Measurements from ENCODE around the gene NCBP2. TPM values are rescaled to one million over a fixed set of nuclear protein-coding genes. Genes with fewer than 3 reads are reported as not detected.

Gene NCBP2
- polyA plus RNA-seq, 1 donor from 2014 or later = 138 TPM

- Histone ChIP-seq H3K79me2 (replicated peaks; ENCODE audit: insufficient read depth, low read length) (no peaks in the 10 kb centered on the region), H3K9ac (ENCODE audit: low read length) (peak overlapping the region; percentile 64), H2AFZ (ENCODE audit: low read depth, low read length) (no peak overlapping the region), H3K4me2 (ENCODE audit: low read length) (no peak overlapping the region), H3K27ac (ENCODE audit: low read length) (no peak overlapping the region), H3K9me3 (ENCODE audit: low read length) (peaks cover 4% of the 10 kb centered on the region), H3K9me2 (ENCODE audit: insufficient read depth, low read length) (no peaks in the 10 kb centered on the region), H3K27me3 (ENCODE audit: insufficient read depth, low read depth, low read length) (peaks cover 51% of the 10 kb centered on the region), H3K36me3 (ENCODE audit: insufficient read depth, low read length) (no peaks in the 10 kb centered on the region), H3F3A (ENCODE audit: insufficient read depth, low read length, poor library complexity, severe bottlenecking) (no peaks in the 10 kb centered on the region), H4K20me1 (ENCODE audit: insufficient read depth) (no peaks in the 10 kb centered on the region), H3K4me3 (ENCODE audit: low read length) (peak overlapping the region; percentile 88)
- TF ChIP-seq POLR2AphosphoS5 (IDR thresholded peaks at IDR 0.05) = no peak
- no peak for TF ChIP-seq TAF1 (IDR thresholded peaks at IDR 0.05; ENCODE audit: low read depth)
- TF ChIP-seq CTCF (IDR thresholded peaks at IDR 0.05; ENCODE audit: poor library complexity, severe bottlenecking) = peak; percentile 86
- TF ChIP-seq RAD21 (conservative IDR thresholded peaks at IDR 0.05) = peak; percentile 68
- TF ChIP-seq MXI1 (conservative IDR thresholded peaks at IDR 0.05; ENCODE audit: poor library complexity, severe bottlenecking) = peak; percentile 62
- TF ChIP-seq SMC3 (conservative IDR thresholded peaks at IDR 0.05; ENCODE audit: poor library complexity) = peak; percentile 73
- no peak for TF ChIP-seq EZH2 (IDR thresholded peaks at IDR 0.05; ENCODE audit: borderline replicate concordance, insufficient read depth, low read length, poor library complexity, severe bottlenecking)
- TF ChIP-seq EP300 (conservative IDR thresholded peaks at IDR 0.05; ENCODE audit: poor library complexity, severe bottlenecking) = peak; percentile 15
These were observed 27.6 kb upstream of the NCBP2 start for GRCh38 chr3:196969660-196970546.

- Histone ChIP-seq H3K9me2 (ENCODE audit: insufficient read depth, low read length) (no peaks in the 10 kb centered on the region), H4K20me1 (ENCODE audit: insufficient read depth) (no peaks in the 10 kb centered on the region), H3K4me2 (ENCODE audit: low read length) (no peak overlapping the region), H3K9ac (ENCODE audit: low read length) (peak overlapping the region; percentile 64), H3K27me3 (ENCODE audit: insufficient read depth, low read depth, low read length) (peaks cover 51% of the 10 kb centered on the region), H3K27ac (ENCODE audit: low read length) (no peak overlapping the region), H3K9me3 (ENCODE audit: low read length) (peaks cover 4% of the 10 kb centered on the region), H3K79me2 (replicated peaks; ENCODE audit: insufficient read depth, low read length) (no peaks in the 10 kb centered on the region), H2AFZ (ENCODE audit: low read depth, low read length) (peak overlapping the region; percentile 24), H3K36me3 (ENCODE audit: insufficient read depth, low read length) (no peaks in the 10 kb centered on the region), H3K4me3 (ENCODE audit: low read length) (peak overlapping the region; percentile 88), H3F3A (ENCODE audit: insufficient read depth, low read length, poor library complexity, severe bottlenecking) (no peaks in the 10 kb centered on the region)
- no peak for TF ChIP-seq REST (IDR thresholded peaks at IDR 0.05; ENCODE audit: borderline replicate concordance)
- no peak for TF ChIP-seq MXI1 (conservative IDR thresholded peaks at IDR 0.05; ENCODE audit: poor library complexity, severe bottlenecking)
- TF ChIP-seq TAF1 (IDR thresholded peaks at IDR 0.05; ENCODE audit: low read depth) = no peak
- no peak for TF ChIP-seq EZH2 (IDR thresholded peaks at IDR 0.05; ENCODE audit: borderline replicate concordance, insufficient read depth, low read length, poor library complexity, severe bottlenecking)
- no peak for TF ChIP-seq SMC3 (conservative IDR thresholded peaks at IDR 0.05; ENCODE audit: poor library complexity)
- no peak for TF ChIP-seq CTCF (IDR thresholded peaks at IDR 0.05; ENCODE audit: poor library complexity, severe bottlenecking)
- no peak for TF ChIP-seq EP300 (conservative IDR thresholded peaks at IDR 0.05; ENCODE audit: poor library complexity, severe bottlenecking)
- TF ChIP-seq RAD21 (conservative IDR thresholded peaks at IDR 0.05) = no peak
These were observed 26.9 kb upstream of the NCBP2 start for GRCh38 chr3:196969134-196969659.
